Natural killer cell (primary cell): ENCODE data around the gene KASH5. TPM values are rescaled to one million over a fixed set of nuclear protein-coding genes. Genes with fewer than 3 reads are reported as not detected.

Source experiments
- ATAC-seq, 3 donors: fragments of 150-1000 bp in 2 of 3; fragments of 200-7000 bp in 1 of 3; cut with Tn5 transposase; 1 replicate in 1 of 3; 2 replicates in 2 of 3; pipeline ENCODE4 v1.10.0; 2021; ENCODE audit warnings: mild to moderate bottlenecking in 2 of 3, moderate library complexity in 2 of 3
- DNase-seq, 2 donors: peaks; one replicate each; pipeline versions ENCODE4 v3.0.0 to v3.0.0-alpha.2; 2013 to 2021; ENCODE audit warnings: mixed read lengths in 1 of 2
- H3K27ac ChIP-seq: one replicate; pipeline ENCODE4 v1.5.1; 2013; ENCODE audit warnings: mild to moderate bottlenecking, low read length
- H3K27me3 ChIP-seq: one replicate; pipeline ENCODE4 v1.6.1; 2013; ENCODE audit warnings: low read length; ENCODE audit not compliant: control insufficient read depth, insufficient read depth
- H3K36me3 ChIP-seq: one replicate; pipeline ENCODE4 v1.6.1; 2013; ENCODE audit warnings: low read length; ENCODE audit not compliant: control insufficient read depth, insufficient read depth
- H3K4me1 ChIP-seq: one replicate; pipeline ENCODE4 v1.6.1; 2013; ENCODE audit warnings: low read length; ENCODE audit not compliant: control insufficient read depth, insufficient read depth
- H3K4me3 ChIP-seq: one replicate; pipeline ENCODE4 v1.5.1; 2013; ENCODE audit warnings: low read length
- H3K9me3 ChIP-seq: one replicate; pipeline ENCODE4 v1.6.1; 2013; ENCODE audit warnings: low read length; ENCODE audit not compliant: control insufficient read depth, insufficient read depth
- H3K27ac Mint-ChIP-seq, 2 donors: one replicate each; pipeline ENCODE4 v1.8.0; 2022; ENCODE audit warnings: mild to moderate bottlenecking in 2 of 2, mixed read lengths in 2 of 2, moderate library complexity in 1 of 2
- H3K27me3 Mint-ChIP-seq, 2 donors: one replicate each; pipeline ENCODE4 v1.8.0; 2022; ENCODE audit warnings: low read depth in 2 of 2, mixed read lengths in 2 of 2
- H3K36me3 Mint-ChIP-seq: one replicate; pipeline ENCODE4 v1.8.0; 2022; ENCODE audit warnings: mixed read lengths
- H3K4me1 Mint-ChIP-seq, 2 donors: one replicate each; pipeline ENCODE4 v1.8.0; 2022; ENCODE audit warnings: mixed read lengths in 2 of 2
- H3K4me3 Mint-ChIP-seq: one replicate; pipeline ENCODE4 v1.8.0; 2022; ENCODE audit warnings: mild to moderate bottlenecking, moderate library complexity, mixed read lengths
- H3K9me3 Mint-ChIP-seq, 2 donors: one replicate each; pipeline ENCODE4 v1.8.0; 2022; ENCODE audit warnings: mixed read lengths in 2 of 2
- WGBS: methylation state at CpG from one replicate; pipeline ENCODE4 v1.1.7; 2013; ENCODE audit warnings: missing lambda C conversion rate; ENCODE audit not compliant: insufficient coverage; 5-methylcytosine and 5-hydroxymethylcytosine counted together
- intact Hi-C: fragments of 100-400 bp; cut with micrococcal nuclease; formaldehyde crosslinking; loops from one replicate; pipeline ENCODE4 v1.14.2; 2022
- total RNA-seq, 4 donors: library from RNA; stranded (reverse); fragments of 120-200 nt in 1 of 4; gene quantifications; one replicate each; pipeline versions ENCODE4 v1.2.3 to v1.2.4, GENCODE V29; 2013 to 2022
- TF ChIP-seq, protein P1 (sequence below): fragments of 200-600 bp; IDR thresholded peaks from one replicate; pipeline ENCODE4 v1.8.0; 2022; ENCODE audit warnings: antibody characterized with exemption

KASH5 gene
- total RNA-seq, 3 donors from 2014 or later (not counting 1 experiment from before 2014, with no cell fraction given), result 0.73 to 0.80 TPM; not detected in 1

DNA sequence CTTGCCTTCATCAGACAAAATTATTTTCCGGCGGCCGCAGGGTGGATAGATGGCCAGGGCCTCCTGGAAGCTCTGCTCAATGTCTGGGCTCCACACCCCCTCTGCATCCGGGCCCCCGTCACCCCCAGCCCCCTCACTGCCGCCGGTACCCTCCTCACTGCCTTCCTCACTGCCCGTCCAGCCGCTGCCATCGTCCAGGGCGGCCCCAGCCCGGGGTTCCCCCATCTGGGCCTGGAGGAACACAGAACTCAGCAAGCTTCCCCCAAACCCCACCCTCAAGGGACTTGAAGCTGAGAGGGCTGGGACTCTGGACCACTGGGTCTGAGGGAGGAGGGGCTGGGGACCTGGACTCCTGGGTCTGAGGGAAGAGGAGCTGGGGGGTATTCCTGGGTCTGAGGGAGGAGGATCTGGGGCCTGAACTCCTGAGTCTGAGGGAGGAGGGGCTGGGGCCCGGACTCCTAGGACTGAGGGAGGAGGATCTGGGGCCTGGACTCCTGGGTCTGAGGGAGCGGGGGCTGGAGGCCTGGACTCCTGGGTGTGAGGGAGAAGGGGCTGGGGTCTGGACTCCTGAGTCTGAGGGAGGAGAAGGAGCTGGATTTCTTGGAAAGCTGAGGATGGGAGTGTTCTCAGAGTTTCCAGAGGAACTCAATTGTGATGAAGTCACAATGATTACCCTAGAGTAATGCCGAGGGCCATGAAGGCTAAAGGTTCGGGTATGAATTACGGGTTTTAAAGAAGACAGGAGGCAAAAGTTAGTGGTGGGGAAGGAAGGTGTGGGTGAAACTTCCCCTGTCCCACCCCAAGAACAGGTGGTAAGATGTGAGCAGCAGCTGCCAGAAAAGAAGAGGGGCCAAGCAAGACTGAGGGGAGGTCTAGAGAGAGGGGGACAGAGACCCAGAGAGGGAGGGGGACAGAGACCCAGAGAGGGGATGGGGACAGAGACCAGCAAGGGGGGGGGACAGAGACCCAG, 27.9 kb upstream of the KASH5 start:
- Histone ChIP-seq H3K4me3 (no peak overlapping the region), H3K4me1 (peaks cover 43% of the 10 kb centered on the region), H3K9me3 (no peaks in the 10 kb centered on the region), H3K36me3 (no peaks in the 10 kb centered on the region), H3K27ac (no peak overlapping the region), H3K27me3 (peaks cover 39% of the 10 kb centered on the region)
- intact Hi-C loops, result no loop called here
- peak overlapping the region; percentile 3 to 64 for H3K27ac Mint-ChIP-seq
- H3K4me3 Mint-ChIP-seq, result peak overlapping the region; percentile 21
- TF ChIP-seq, protein P1, sequence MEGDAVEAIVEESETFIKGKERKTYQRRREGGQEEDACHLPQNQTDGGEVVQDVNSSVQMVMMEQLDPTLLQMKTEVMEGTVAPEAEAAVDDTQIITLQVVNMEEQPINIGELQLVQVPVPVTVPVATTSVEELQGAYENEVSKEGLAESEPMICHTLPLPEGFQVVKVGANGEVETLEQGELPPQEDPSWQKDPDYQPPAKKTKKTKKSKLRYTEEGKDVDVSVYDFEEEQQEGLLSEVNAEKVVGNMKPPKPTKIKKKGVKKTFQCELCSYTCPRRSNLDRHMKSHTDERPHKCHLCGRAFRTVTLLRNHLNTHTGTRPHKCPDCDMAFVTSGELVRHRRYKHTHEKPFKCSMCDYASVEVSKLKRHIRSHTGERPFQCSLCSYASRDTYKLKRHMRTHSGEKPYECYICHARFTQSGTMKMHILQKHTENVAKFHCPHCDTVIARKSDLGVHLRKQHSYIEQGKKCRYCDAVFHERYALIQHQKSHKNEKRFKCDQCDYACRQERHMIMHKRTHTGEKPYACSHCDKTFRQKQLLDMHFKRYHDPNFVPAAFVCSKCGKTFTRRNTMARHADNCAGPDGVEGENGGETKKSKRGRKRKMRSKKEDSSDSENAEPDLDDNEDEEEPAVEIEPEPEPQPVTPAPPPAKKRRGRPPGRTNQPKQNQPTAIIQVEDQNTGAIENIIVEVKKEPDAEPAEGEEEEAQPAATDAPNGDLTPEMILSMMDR, result no peak
- ATAC-seq (no peak), DNase-seq (no peak)
- H3K36me3 Mint-ChIP-seq, result no peaks in the 10 kb centered on the region
- no peaks in the 10 kb centered on the region for H3K9me3 Mint-ChIP-seq
- 74% methylated on average over 16 of the region's 17 CpGs for WGBS
- H3K27me3 Mint-ChIP-seq, result peaks cover 28 to 50% of the 10 kb centered on the region in 2 donors
- peaks cover 11 to 14% of the 10 kb centered on the region in 2 donors for H3K4me1 Mint-ChIP-seq

DNA sequence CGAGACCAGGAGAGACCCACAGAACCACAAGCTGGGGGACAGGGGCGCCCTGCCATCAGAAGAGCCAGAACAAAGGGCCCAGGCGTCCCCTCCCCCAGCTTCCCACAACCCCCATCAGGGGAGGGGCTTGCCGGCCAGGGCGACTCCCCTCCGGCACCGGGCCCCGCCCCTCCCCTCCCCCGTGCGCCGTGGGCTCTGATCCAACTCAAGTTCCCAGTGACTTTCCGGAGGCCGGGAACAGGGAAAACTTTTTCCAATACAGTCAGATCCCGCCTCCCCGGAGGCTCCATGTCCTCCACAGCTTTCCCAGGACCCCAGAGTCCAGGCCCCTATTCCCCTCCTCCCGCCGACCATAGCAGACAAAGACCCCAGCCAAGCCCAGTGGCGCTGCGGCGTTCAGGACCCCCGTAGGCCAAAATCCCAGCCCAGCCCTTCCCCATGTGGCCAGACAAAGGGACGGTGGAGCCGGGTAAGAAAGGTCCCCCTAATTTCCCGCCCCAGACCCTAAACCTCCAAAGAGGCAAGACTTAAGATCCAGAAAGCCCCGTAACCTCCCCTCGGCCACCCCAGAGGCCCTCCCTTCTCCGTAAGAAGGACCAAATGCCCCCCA, 26.5 kb upstream of the KASH5 start:
- intact Hi-C loops, result no loop called here
- H3K27ac ChIP-seq, result no peak overlapping the region
- H3K9me3 ChIP-seq, result no peaks in the 10 kb centered on the region
- no peak overlapping the region for H3K27ac Mint-ChIP-seq
- H3K27me3 Mint-ChIP-seq, result peaks cover 17 to 37% of the 10 kb centered on the region in 2 donors
- H3K4me1 Mint-ChIP-seq, result peaks cover 5 to 11% of the 10 kb centered on the region in 2 donors
- H3K27me3 ChIP-seq, result peaks cover 37% of the 10 kb centered on the region
- no peaks in the 10 kb centered on the region for H3K9me3 Mint-ChIP-seq
- peak overlapping the region; percentile 58 for H3K4me3 Mint-ChIP-seq
- H3K4me1 ChIP-seq, result peaks cover 36% of the 10 kb centered on the region
- no peaks in the 10 kb centered on the region for H3K36me3 Mint-ChIP-seq
- H3K36me3 ChIP-seq, result no peaks in the 10 kb centered on the region
- 10% methylated on average over 27 of the region's 27 CpGs for WGBS
- peak in 1 of 2 donors; percentile 37 for DNase-seq
- ATAC-seq, result no peak
- TF ChIP-seq, protein P1, result no peak
- H3K4me3 ChIP-seq, result peak overlapping the region; percentile 11

DNA sequence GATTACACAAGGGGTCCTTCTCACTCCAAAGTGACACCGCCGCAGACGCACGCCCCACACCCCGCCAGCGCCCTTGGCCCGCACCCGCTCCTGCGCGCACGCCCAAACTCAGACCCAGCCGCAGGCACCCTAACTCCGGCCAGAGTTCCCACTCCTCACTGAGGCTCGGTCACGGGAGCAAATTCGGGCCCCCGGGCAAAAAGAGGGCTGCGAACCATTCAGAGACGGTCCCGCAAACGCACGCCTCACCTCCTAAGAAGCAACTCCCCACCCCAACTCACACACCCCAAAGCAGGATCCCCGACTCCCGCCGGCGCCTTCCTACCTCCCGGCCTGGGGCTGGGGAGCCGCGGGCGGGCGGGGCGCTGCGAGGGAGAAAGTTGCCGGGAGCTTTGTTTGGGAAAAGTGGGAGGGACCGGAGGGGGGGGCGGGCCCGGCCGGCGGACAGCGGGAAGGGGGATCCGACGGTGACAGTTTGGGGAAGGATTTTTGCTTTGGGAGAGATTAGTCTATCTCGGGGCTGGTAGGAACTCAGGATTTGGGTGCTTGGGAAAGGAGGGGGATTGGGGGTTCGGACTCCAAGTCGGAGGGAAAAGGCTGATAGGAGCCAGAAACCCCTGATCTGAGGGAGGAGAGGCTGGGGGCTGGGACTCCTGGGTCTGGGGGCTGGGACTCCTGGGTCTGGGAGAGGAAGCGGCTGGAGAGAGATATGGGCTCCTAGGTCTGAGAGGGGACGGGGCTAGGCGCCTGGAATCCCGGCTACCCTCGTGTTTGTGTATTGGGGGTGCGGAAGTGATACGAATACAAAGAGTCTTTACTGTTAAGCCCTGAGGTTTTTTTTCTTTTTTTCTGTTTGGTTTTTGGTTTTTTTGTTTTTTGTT, 25.8 kb upstream of the KASH5 start, which contains the start of gene TEAD2:
Gene TEAD2, minus strand, starts transcription at position 369 of the 881 bp plus-strand sequence. CDS start 2,341 bp downstream, outside the sequence.
- peak within 1 kb of the TSS; percentile 11 for H3K4me3 ChIP-seq
- DNase-seq (peak in 1 of 2 donors; percentile 47), ATAC-seq (no peak)
- H3K4me1 ChIP-seq, result peaks cover 36% of the 10 kb centered on the region
- no peaks in the 10 kb centered on the region for H3K36me3 Mint-ChIP-seq
- peaks cover 0 to 11% of the 10 kb centered on the region in 2 donors for H3K4me1 Mint-ChIP-seq
- peak within 1 kb of the TSS; percentile 58 for H3K4me3 Mint-ChIP-seq
- WGBS, result 2% methylated on average over 52 of the region's 52 CpGs
- H3K27me3 ChIP-seq, result peaks cover 37% of the 10 kb centered on the region
- no peaks in the 10 kb centered on the region for H3K9me3 Mint-ChIP-seq
- no peak within 1 kb of the TSS for H3K27ac Mint-ChIP-seq
- no peak within 1 kb of the TSS for H3K27ac ChIP-seq
- H3K9me3 ChIP-seq, result no peaks in the 10 kb centered on the region
- H3K27me3 Mint-ChIP-seq, result peaks cover 15 to 32% of the 10 kb centered on the region in 2 donors
- intact Hi-C loops, result no loop called here
- TF ChIP-seq, protein P1, result no peak
- H3K36me3 ChIP-seq, result no peaks in the 10 kb centered on the region
